SK-N-SH treated with all-trans-retinoic acid at 6 μM for 48 hours (cell line): ENCODE measurements around the gene TGFA.

Experiments used
- CSRNP3 ChIP-seq: fragments of 250-450 bp; sonication (Bioruptor Pico); IDR thresholded peaks from 2 replicates; pipeline ENCODE4 v1.5.1; 2021; ENCODE audit warnings: mild to moderate bottlenecking, moderate library complexity
- POU6F1 ChIP-seq: fragments of 250-450 bp; sonication (Bioruptor Pico); IDR thresholded peaks from 2 replicates; pipeline ENCODE4 v1.8.0; 2021; ENCODE audit warnings: low read depth, mild to moderate bottlenecking, moderate library complexity, borderline replicate concordance
- PPARA ChIP-seq: fragments of 250-450 bp; sonication (Bioruptor Pico); IDR thresholded peaks from 2 replicates; pipeline ENCODE4 v1.5.0; 2020; ENCODE audit warnings: mild to moderate bottlenecking, borderline replicate concordance
- TOX ChIP-seq: fragments of 250-450 bp; sonication (Bioruptor Pico); IDR thresholded peaks from 2 replicates; pipeline ENCODE4 v1.8.0; 2021; ENCODE audit warnings: mild to moderate bottlenecking, moderate library complexity, borderline replicate concordance
- ZFP3 ChIP-seq: fragments of 250-450 bp; sonication (Bioruptor Pico); IDR thresholded peaks from 2 replicates; pipeline ENCODE4 v1.5.0; 2020; ENCODE audit warnings: mild to moderate bottlenecking, moderate library complexity
- ZFP30 ChIP-seq: fragments of 450-650 bp; formaldehyde crosslinking; IDR thresholded peaks from 2 replicates; pipeline ENCODE4 v1.5.0; 2022; ENCODE audit warnings: mild to moderate bottlenecking, moderate library complexity
- ZNF70 ChIP-seq: fragments of 450-650 bp; formaldehyde crosslinking; IDR thresholded peaks from 2 replicates; pipeline ENCODE4 v1.5.0; 2020; ENCODE audit warnings: mild to moderate bottlenecking, moderate library complexity

GRCh38 chr2:70469961-70470360 is 83.7 kb downstream of the TGFA start:
- TF ChIP-seq ZFP3 (CRISPR knock-in tag) (no peak), POU6F1 (CRISPR knock-in tag) (no peak), PPARA (CRISPR knock-in tag) (no peak), ZFP30 (CRISPR knock-in tag) (no peak), TOX (no peak), CSRNP3 (CRISPR knock-in tag) (no peak), ZNF70 (no peak)
